Caco-2 (cell line): ENCODE results near the gene RNF43. TPM values are rescaled to one million over a fixed set of nuclear protein-coding genes. Genes with fewer than 3 reads are reported as not detected.
A peak's percentile ranks its signal among the peaks of the same experiment; 100 is the strongest.

Experiments used
- BruUV-seq: library from RNA; stranded (reverse); fragments of 400-500 nt; replicated peaks from 2 replicates; lab custom pipeline; 2021; lab: Mats Ljungman, UMichigan
- CTCF ChIA-PET: fragments of 300-600 bp; sonication (Branson Sonifier 250); formaldehyde crosslinking; loops from one replicate; lab custom pipeline; 2022; ENCODE audit warnings: antibody characterized with exemption; lab: Charles Lee
- POLR2A ChIA-PET: fragments of 300-600 bp; sonication (Branson Sonifier 250); formaldehyde crosslinking; loops from one replicate; lab custom pipeline; 2022; ENCODE audit warnings: antibody characterized with exemption; lab: Charles Lee
- DNase-seq, 2 experiments: peaks; one replicate each; pipeline versions ENCODE4 v3.0.0 to v3.0.0-alpha.2; 2020 to 2022
- H3K27me3 ChIP-seq: replicated peaks from 2 replicates; pipeline ENCODE4 v1.6.0; 2011; ENCODE audit warnings: low read length; ENCODE audit not compliant: control insufficient read depth, insufficient read depth
- H3K36me3 ChIP-seq: 2 replicates; pipeline ENCODE4 v1.5.1; 2011; ENCODE audit warnings: low read length; ENCODE audit not compliant: control insufficient read depth, insufficient read depth
- H3K4me1 ChIP-seq: fragments of 250-450 bp; sonication (Bioruptor Pico); 2 replicates; pipeline ENCODE4 v1.5.1; 2020; ENCODE audit warnings: mild to moderate bottlenecking
- H3K4me3 ChIP-seq: 2 replicates; pipeline ENCODE4 v1.5.1; 2011; ENCODE audit warnings: low read depth, mild to moderate bottlenecking, control low read depth, low read length
- H3K9me3 ChIP-seq: fragments of 250-450 bp; sonication (Bioruptor Pico); 2 replicates; pipeline ENCODE4 v1.5.1; 2020; ENCODE audit warnings: mild to moderate bottlenecking, moderate library complexity
- H3K27ac Mint-ChIP-seq: one replicate; pipeline ENCODE4 v1.8.0; 2022; ENCODE audit warnings: mixed read lengths; ENCODE audit not compliant: unreplicated experiment
- H3K27me3 Mint-ChIP-seq: one replicate; pipeline ENCODE4 v1.8.0; 2022; ENCODE audit warnings: mixed read lengths; ENCODE audit not compliant: insufficient read depth, unreplicated experiment
- H3K36me3 Mint-ChIP-seq: one replicate; pipeline ENCODE4 v1.8.0; 2022; ENCODE audit warnings: mild to moderate bottlenecking, mixed read lengths; ENCODE audit not compliant: insufficient read depth, unreplicated experiment
- H3K4me1 Mint-ChIP-seq: one replicate; pipeline ENCODE4 v1.8.0; 2022; ENCODE audit warnings: low read depth, mixed read lengths; ENCODE audit not compliant: unreplicated experiment
- H3K4me3 Mint-ChIP-seq: one replicate; pipeline ENCODE4 v1.8.0; 2022; ENCODE audit warnings: mild to moderate bottlenecking, moderate library complexity, mixed read lengths; ENCODE audit not compliant: unreplicated experiment
- H3K9me3 Mint-ChIP-seq: one replicate; pipeline ENCODE4 v1.8.0; 2022; ENCODE audit warnings: mixed read lengths; ENCODE audit not compliant: unreplicated experiment
- CTCF ChIP-seq, 2 experiments: fragments of 200-600 bp in 1 of 2; IDR thresholded peaks; 1 replicate in 1 of 2; 2 replicates in 1 of 2; pipeline versions ENCODE4 v1.5.1 to v1.8.0; 2011 to 2022; ENCODE audit warnings: antibody characterized with exemption in 1 of 2, control low read depth in 1 of 2, inconsistent platforms in 1 of 2, low read depth in 1 of 2, low read length in 1 of 2, mild to moderate bottlenecking in 1 of 2, moderate library complexity in 1 of 2; ENCODE audit not compliant: insufficient read depth in 1 of 2, severe bottlenecking in 1 of 2, unreplicated experiment in 1 of 2
- intact Hi-C: fragments of 100-400 bp; cut with micrococcal nuclease; formaldehyde crosslinking; loops from one replicate; pipeline ENCODE4 v1.10.0; 2022; ENCODE audit not compliant: unreplicated experiment
- total RNA-seq: library from RNA; stranded (reverse); gene quantifications from 2 replicates; pipeline ENCODE4 v1.2.3, GENCODE V29; 2022

The RNF43 gene
- total RNA-seq, 1 experiment from 2014 or later: 84.2 TPM

- H3K36me3 ChIP-seq: no peaks in the 10 kb centered on the region
- TSS peak; percentile 53 for BruUV-seq
- intact Hi-C loops: loop anchor here (1.0 to 5.0 kb wide), 7 partner anchors 19 to 100 kb away; partner anchors contain the start of gene SUPT4H1
- no peak for TF ChIP-seq CTCF (IDR thresholded peaks at IDR 0.05; ENCODE audit: insufficient read depth in 1 of 2, low read depth in 1 of 2, low read length in 1 of 2, severe bottlenecking in 1 of 2, unreplicated experiment in 1 of 2)
- POLR2A ChIA-PET: interaction anchor here (0.5 to 1.7 kb wide), 16 partner anchors 12 to 334 kb away, joined by 3 to 28 read pairs (median 4); partner anchors contain the start of gene SUPT4H1
- peaks cover 15% of the 10 kb centered on the region for H3K4me1 Mint-ChIP-seq
- H3K27me3 Mint-ChIP-seq: no peaks in the 10 kb centered on the region
- peak overlapping the region; percentile 90 for H3K4me3 Mint-ChIP-seq
- CTCF ChIA-PET: interaction anchor here (0.6 to 1.8 kb wide), 23 partner anchors 9 to 109 kb away, joined by 3 to 84 read pairs (median 5); partner anchors contain the start of gene SUPT4H1
- no peaks in the 10 kb centered on the region for H3K27me3 ChIP-seq
- peaks cover 18% of the 10 kb centered on the region for H3K4me1 ChIP-seq
- no peaks in the 10 kb centered on the region for H3K9me3 ChIP-seq
- H3K36me3 Mint-ChIP-seq: peaks cover 54% of the 10 kb centered on the region
- H3K4me3 ChIP-seq: peak overlapping the region; percentile 70
- H3K9me3 Mint-ChIP-seq: no peaks in the 10 kb centered on the region
- H3K27ac Mint-ChIP-seq: peak overlapping the region; percentile 93
- no peak for DNase-seq
Observed at GRCh38 chr17:58416937-58417299, 416 bp downstream of the RNF43 start.

- Mint-ChIP-seq H3K27me3 (no peaks in the 10 kb centered on the region), H3K36me3 (peaks cover 59% of the 10 kb centered on the region), H3K27ac (peak overlapping the region; percentile 93), H3K4me1 (peaks cover 21% of the 10 kb centered on the region), H3K9me3 (no peaks in the 10 kb centered on the region), H3K4me3 (peak overlapping the region; percentile 90)
- POLR2A ChIA-PET: interaction anchor here (0.7 to 1.7 kb wide), 6 partner anchors 12 to 60 kb away, joined by 3 to 28 read pairs (median 5); no protein-coding TSS in a partner anchor
- Histone ChIP-seq H3K9me3 (no peaks in the 10 kb centered on the region), H3K36me3 (no peaks in the 10 kb centered on the region), H3K4me3 (peak overlapping the region; percentile 70), H3K27me3 (no peaks in the 10 kb centered on the region), H3K4me1 (peaks cover 24% of the 10 kb centered on the region)
- TF ChIP-seq CTCF (IDR thresholded peaks at IDR 0.05; ENCODE audit: insufficient read depth in 1 of 2, low read depth in 1 of 2, low read length in 1 of 2, severe bottlenecking in 1 of 2, unreplicated experiment in 1 of 2): no peak
- intact Hi-C loops: loop anchor here (2.0 to 5.0 kb wide), 2 partner anchors 34 to 68 kb away; no protein-coding TSS in a partner anchor
- DNase-seq: no peak
- CTCF ChIA-PET: interaction anchor here (0.6 to 2.0 kb wide), 10 partner anchors 12 to 112 kb away, joined by 3 to 84 read pairs (median 5); partner anchors contain the start of gene SUPT4H1
- no TSS peak for BruUV-seq
Observed at GRCh38 chr17:58416396-58416795, 938 bp downstream of the RNF43 start.

- CTCF ChIA-PET: interaction anchor here (0.6 to 2.0 kb wide), 6 partner anchors 35 to 112 kb away, joined by 3 to 14 read pairs (median 4); partner anchors contain the start of gene SUPT4H1
- peak overlapping the region; percentile 93 for H3K27ac Mint-ChIP-seq
- peaks cover 25% of the 10 kb centered on the region for H3K4me1 Mint-ChIP-seq
- H3K36me3 ChIP-seq: no peaks in the 10 kb centered on the region
- H3K4me3 ChIP-seq: peak overlapping the region; percentile 70
- peaks cover 68% of the 10 kb centered on the region for H3K36me3 Mint-ChIP-seq
- H3K4me3 Mint-ChIP-seq: peak overlapping the region; percentile 90
- no TSS peak for BruUV-seq
- TF ChIP-seq CTCF (IDR thresholded peaks at IDR 0.05; ENCODE audit: insufficient read depth in 1 of 2, low read depth in 1 of 2, low read length in 1 of 2, severe bottlenecking in 1 of 2, unreplicated experiment in 1 of 2): peak in 1 of 2 experiments; percentile 13
- H3K9me3 ChIP-seq: no peaks in the 10 kb centered on the region
- no peaks in the 10 kb centered on the region for H3K27me3 ChIP-seq
- H3K9me3 Mint-ChIP-seq: no peaks in the 10 kb centered on the region
- intact Hi-C loops: loop anchor here (2.0 to 5.0 kb wide), 2 partner anchors 33 to 69 kb away; no protein-coding TSS in a partner anchor
- no peaks in the 10 kb centered on the region for H3K27me3 Mint-ChIP-seq
- H3K4me1 ChIP-seq: peaks cover 32% of the 10 kb centered on the region
- peak; percentile 67 to 72 for DNase-seq
- POLR2A ChIA-PET: interaction anchor here (0.6 to 1.7 kb wide), 5 partner anchors 32 to 100 kb away, joined by 3 to 6 read pairs (median 3); no protein-coding TSS in a partner anchor
Observed at GRCh38 chr17:58415371-58416055, 1.8 kb downstream of the RNF43 start.
